Immature natural killer cell (primary cell): ENCODE measurements around the gene LTF. TPM values are rescaled to one million over a fixed set of nuclear protein-coding genes. Genes with fewer than 3 reads are reported as not detected.
"Not testable (repeated sequence)": the region's sequence is repeated elsewhere in the genome, so short reads cannot be mapped to it uniquely, and the experiment has no call there.

ENCODE experiments used
- DNase-seq, 3 donors: peaks; one replicate each; pipeline ENCODE4 v3.0.0; 2022; ENCODE audit warnings: mixed read lengths in 1 of 3
- H3K27ac Mint-ChIP-seq, 6 donors: one replicate each; pipeline ENCODE4 v1.8.0; 2020; ENCODE audit warnings: mixed read lengths in 6 of 6, mild to moderate bottlenecking in 5 of 6, inconsistent platforms in 4 of 6, moderate library complexity in 3 of 6
- H3K27me3 Mint-ChIP-seq, 3 donors: one replicate each; pipeline ENCODE4 v1.8.0; 2020 to 2021; ENCODE audit warnings: low read depth in 3 of 3, mild to moderate bottlenecking in 3 of 3, mixed read lengths in 3 of 3, moderate library complexity in 3 of 3, inconsistent platforms in 1 of 3
- H3K36me3 Mint-ChIP-seq, 3 donors: one replicate each; pipeline ENCODE4 v1.8.0; 2020; ENCODE audit warnings: mixed read lengths in 3 of 3, inconsistent platforms in 2 of 3, mild to moderate bottlenecking in 2 of 3
- H3K4me1 Mint-ChIP-seq, 2 donors: one replicate each; pipeline ENCODE4 v1.8.0; 2020; ENCODE audit warnings: inconsistent platforms in 2 of 2, mild to moderate bottlenecking in 2 of 2, mixed read lengths in 2 of 2, moderate library complexity in 1 of 2
- H3K4me3 Mint-ChIP-seq, 5 donors: one replicate each; pipeline ENCODE4 v1.8.0; 2020; ENCODE audit warnings: mild to moderate bottlenecking in 5 of 5, mixed read lengths in 5 of 5, inconsistent platforms in 3 of 5, moderate library complexity in 3 of 5
- H3K9me3 Mint-ChIP-seq, 6 donors: one replicate each; pipeline ENCODE4 v1.8.0; 2020; ENCODE audit warnings: mild to moderate bottlenecking in 6 of 6, mixed read lengths in 6 of 6, inconsistent platforms in 4 of 6, moderate library complexity in 3 of 6
- polyA plus RNA-seq, 3 donors: library from polyadenylated mRNA; unstranded; fragments of 300-500 nt; fragmentation: Illumina TruSeq; gene quantifications; one replicate each; pipeline ENCODE4 v1.2.3, GENCODE V29; 2021

LTF gene
- polyA plus RNA-seq, 3 donors from 2014 or later, result not detected

GRCh38 chr3:46401579-46401978 lies 63.1 kb downstream of the LTF start:
- H3K9me3 Mint-ChIP-seq, result no peaks in the 10 kb centered on the region
- H3K36me3 Mint-ChIP-seq, result no peaks in the 10 kb centered on the region
- peaks cover 0 to 5% (median 1%) of the 10 kb centered on the region in 3 donors for H3K27me3 Mint-ChIP-seq
- H3K4me1 Mint-ChIP-seq, result peaks cover 6 to 7% of the 10 kb centered on the region in 2 donors
- no peak overlapping the region for H3K27ac Mint-ChIP-seq
- no peak overlapping the region for H3K4me3 Mint-ChIP-seq
- no peak for DNase-seq

DNA sequence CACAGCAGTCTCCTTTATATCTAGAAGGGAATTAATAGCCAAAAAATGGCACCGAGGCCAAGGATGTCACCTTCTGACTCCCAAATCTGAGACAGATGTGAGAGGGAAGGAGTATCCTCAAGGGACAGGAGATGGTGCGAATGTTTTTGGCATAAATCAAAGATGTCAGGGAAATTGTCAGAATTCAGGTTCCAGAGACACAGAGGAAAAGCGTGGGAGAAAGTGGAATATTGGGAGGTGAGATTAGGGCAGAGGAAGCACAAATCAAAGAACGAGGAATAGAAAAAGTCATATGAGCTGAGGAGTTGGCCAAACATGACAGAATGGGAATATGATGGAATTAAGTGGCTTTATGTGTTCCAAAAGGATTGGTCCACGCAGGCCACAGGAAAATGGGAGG lies 63.9 kb downstream of the LTF start:
- Mint-ChIP-seq H3K9me3 (no peaks in the 10 kb centered on the region), H3K27ac (no peak overlapping the region), H3K27me3 (peaks cover 0 to 5% (median 1%) of the 10 kb centered on the region in 3 donors), H3K36me3 (no peaks in the 10 kb centered on the region), H3K4me1 (peaks cover 13% of the 10 kb centered on the region in 2 donors), H3K4me3 (no peak overlapping the region)
- DNase-seq, result no peak

- H3K9me3 Mint-ChIP-seq, result no peaks in the 10 kb centered on the region
- no peak overlapping the region for H3K27ac Mint-ChIP-seq
- peaks cover 13 to 19% of the 10 kb centered on the region in 2 donors for H3K4me1 Mint-ChIP-seq
- no peak overlapping the region for H3K4me3 Mint-ChIP-seq
- H3K27me3 Mint-ChIP-seq, result peaks cover 0 to 5% (median 1%) of the 10 kb centered on the region in 3 donors
- no peak for DNase-seq
- no peaks in the 10 kb centered on the region for H3K36me3 Mint-ChIP-seq
These were observed 64.5 kb downstream of the LTF start for GRCh38 chr3:46400000-46400734.

DNA sequence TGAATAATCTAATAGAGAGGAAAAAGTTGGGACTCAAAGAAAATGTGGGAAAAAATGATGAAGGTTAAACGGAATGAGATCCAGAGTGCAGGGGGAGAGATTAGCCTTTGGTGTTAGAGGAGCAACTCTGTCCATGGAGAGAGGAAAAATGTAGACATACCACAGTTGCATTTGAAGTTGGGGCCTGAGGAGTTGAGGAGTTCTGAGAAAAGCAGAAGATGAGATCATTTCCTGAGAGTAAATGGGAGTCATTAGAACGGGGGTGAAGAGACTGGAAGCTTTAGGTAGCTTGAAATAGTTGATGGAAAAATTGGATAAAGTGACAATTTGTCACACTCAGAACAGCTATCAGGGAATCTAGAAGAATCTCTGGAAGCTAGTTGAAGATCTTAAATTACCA lies 65.1 kb downstream of the LTF start:
- DNase-seq, result no peak
- Mint-ChIP-seq H3K4me3 (no peak overlapping the region), H3K36me3 (no peaks in the 10 kb centered on the region), H3K4me1 (peaks cover 13 to 21% of the 10 kb centered on the region in 2 donors), H3K27me3 (peaks cover 0 to 5% (median under 1%) of the 10 kb centered on the region in 3 donors), H3K9me3 (no peaks in the 10 kb centered on the region), H3K27ac (no peak overlapping the region)

GRCh38 chr3:46399098-46399497 lies 65.6 kb downstream of the LTF start:
- DNase-seq, result no peak
- H3K9me3 Mint-ChIP-seq, result no peaks in the 10 kb centered on the region
- H3K4me3 Mint-ChIP-seq, result no peak overlapping the region
- peaks cover 13 to 21% of the 10 kb centered on the region in 2 donors for H3K4me1 Mint-ChIP-seq
- no peak overlapping the region for H3K27ac Mint-ChIP-seq
- H3K27me3 Mint-ChIP-seq, result peaks cover 0 to 5% (median 0%) of the 10 kb centered on the region in 3 donors
- H3K36me3 Mint-ChIP-seq, result no peaks in the 10 kb centered on the region

- H3K4me3 Mint-ChIP-seq, result no peak overlapping the region
- no peak for DNase-seq
- peaks cover 13 to 21% of the 10 kb centered on the region in 2 donors for H3K4me1 Mint-ChIP-seq
These were observed 66.3 kb downstream of the LTF start for GRCh38 chr3:46398186-46398955.

GRCh38 chr3:46397111-46397510 lies 67.6 kb downstream of the LTF start:
- H3K9me3 Mint-ChIP-seq, result no peaks in the 10 kb centered on the region
- no peak for DNase-seq
- no peak overlapping the region for H3K4me3 Mint-ChIP-seq
- no peaks in the 10 kb centered on the region for H3K36me3 Mint-ChIP-seq
- H3K27me3 Mint-ChIP-seq, result peaks cover 0 to 2% (median 0%) of the 10 kb centered on the region in 3 donors
- no peak overlapping the region for H3K27ac Mint-ChIP-seq
- H3K4me1 Mint-ChIP-seq, result peaks cover 13 to 21% of the 10 kb centered on the region in 2 donors

More at GRCh38 chr3:46398186-46398955, 66.3 kb downstream of the LTF start:
- Mint-ChIP-seq H3K36me3 (no peaks in the 10 kb centered on the region), H3K9me3 (no peaks in the 10 kb centered on the region), H3K27me3 (peaks cover 0 to 5% (median 0%) of the 10 kb centered on the region in 3 donors), H3K27ac (no peak overlapping the region)

GRCh38 chr3:46395766-46396530 lies 68.8 kb downstream of the LTF start:
- Mint-ChIP-seq H3K27me3 (peaks cover 0 to 2% (median 0%) of the 10 kb centered on the region in 3 donors), H3K4me3 (no peak overlapping the region), H3K36me3 (no peaks in the 10 kb centered on the region), H3K9me3 (no peaks in the 10 kb centered on the region), H3K27ac (no peak overlapping the region), H3K4me1 (peaks cover 13 to 21% of the 10 kb centered on the region in 2 donors)
- peak in 2 of 3 donors; percentile 12 to 24 for DNase-seq

- DNase-seq, result no peak
- Mint-ChIP-seq H3K4me1 (peaks cover 13 to 21% of the 10 kb centered on the region in 2 donors), H3K36me3 (no peaks in the 10 kb centered on the region), H3K4me3 (no peak overlapping the region), H3K9me3 (no peaks in the 10 kb centered on the region), H3K27me3 (peaks cover 0 to 2% (median 0%) of the 10 kb centered on the region in 3 donors), H3K27ac (peak overlapping the region in 2 of 6 donors; percentile 70 to 75)
These were observed 69.5 kb downstream of the LTF start for GRCh38 chr3:46395210-46395661.

DNA sequence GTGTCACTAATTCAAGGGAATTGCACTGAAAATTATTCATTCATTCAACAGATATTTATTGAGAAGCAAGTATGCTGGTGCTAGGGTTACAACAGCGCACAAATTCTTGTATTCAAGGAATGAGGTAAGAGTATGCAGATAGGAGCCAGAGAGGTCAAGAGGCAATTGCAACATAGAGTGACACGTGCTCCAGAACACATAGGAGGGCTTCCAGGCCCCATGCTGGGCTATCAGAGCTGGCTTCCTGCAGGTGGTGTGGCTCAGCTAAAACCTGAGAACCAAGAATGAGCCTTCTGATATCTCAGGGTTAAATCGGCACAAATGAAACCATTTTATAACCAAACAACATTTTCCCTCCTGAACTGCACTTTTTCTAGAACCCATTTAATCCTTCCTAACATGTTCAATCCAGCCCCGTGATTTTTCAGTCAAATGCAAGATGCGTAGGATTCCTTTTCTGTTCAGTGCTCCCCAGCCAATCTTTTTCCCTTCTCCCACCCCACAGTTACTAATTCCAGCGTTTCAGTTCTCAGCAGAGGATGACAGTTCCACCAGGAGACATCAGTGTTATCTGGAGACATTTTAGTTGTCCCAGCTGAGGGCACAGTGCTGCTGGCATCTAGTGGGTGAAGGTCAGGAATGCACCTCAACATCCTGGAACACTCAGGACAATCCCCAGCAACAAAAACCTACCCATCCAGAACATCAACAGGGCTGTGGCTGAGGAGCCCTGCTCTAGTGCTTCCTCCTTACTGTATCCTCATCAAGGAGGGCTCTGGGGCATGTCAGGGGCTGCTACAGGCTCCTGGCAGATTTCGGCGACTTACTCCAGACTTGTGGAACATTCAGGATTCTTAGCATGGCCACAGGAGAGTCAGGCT lies 70.9 kb downstream of the LTF start:
- H3K4me3 Mint-ChIP-seq, result no peak overlapping the region
- no peaks in the 10 kb centered on the region for H3K36me3 Mint-ChIP-seq
- no peaks in the 10 kb centered on the region for H3K9me3 Mint-ChIP-seq
- H3K4me1 Mint-ChIP-seq, result peaks cover 13 to 21% of the 10 kb centered on the region in 2 donors
- H3K27me3 Mint-ChIP-seq, result peaks cover 0 to 2% (median 0%) of the 10 kb centered on the region in 3 donors
- no peak overlapping the region for H3K27ac Mint-ChIP-seq
- DNase-seq, result no peak

DNA sequence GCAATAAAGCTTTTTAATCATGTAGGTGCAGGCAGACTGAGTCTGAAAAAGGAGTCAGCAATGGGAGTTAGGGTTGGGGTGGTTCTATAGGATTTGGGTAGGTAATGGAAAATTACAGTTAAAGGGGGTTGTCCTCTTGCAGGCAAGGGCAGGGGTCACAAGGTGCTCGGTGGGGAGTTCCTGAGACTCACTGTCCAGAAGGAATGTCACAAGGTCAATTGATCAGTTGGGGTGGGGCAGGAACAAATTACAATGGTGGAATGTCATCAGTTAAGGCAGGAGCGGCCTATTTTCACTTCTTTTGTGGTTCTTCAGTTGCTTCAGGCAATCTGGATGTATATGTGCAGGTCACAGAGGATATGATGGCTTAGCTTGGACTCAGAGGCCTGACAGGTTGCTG lies 71.7 kb downstream of the LTF start:
- no peak overlapping the region for H3K27ac Mint-ChIP-seq
- no peaks in the 10 kb centered on the region for H3K36me3 Mint-ChIP-seq
- H3K9me3 Mint-ChIP-seq, result no peaks in the 10 kb centered on the region
- H3K27me3 Mint-ChIP-seq, result peaks cover 0 to 2% (median 0%) of the 10 kb centered on the region in 3 donors
- no peak overlapping the region for H3K4me3 Mint-ChIP-seq
- no peak for DNase-seq
- peaks cover 13 to 21% of the 10 kb centered on the region in 2 donors for H3K4me1 Mint-ChIP-seq

DNA sequence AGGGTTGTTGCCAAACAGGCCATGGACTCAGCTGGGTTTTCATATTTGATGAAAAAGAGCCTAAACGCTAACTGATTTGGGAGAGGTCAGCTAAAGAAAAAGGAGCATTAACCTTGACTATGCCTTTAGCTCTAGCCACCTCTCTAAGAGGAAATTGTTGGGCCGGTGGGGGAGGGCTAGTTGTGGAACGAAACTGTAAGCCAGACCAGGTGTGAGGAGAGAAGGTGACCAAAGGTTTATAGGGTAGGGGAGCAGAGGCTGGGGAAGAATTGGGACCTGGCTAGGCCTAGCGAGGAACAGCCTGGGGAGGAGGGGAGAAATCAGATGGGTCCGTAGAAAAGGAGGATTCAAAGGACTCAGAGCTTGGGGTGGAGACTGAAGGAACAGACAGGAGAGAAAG lies 73.2 kb downstream of the LTF start:
- not testable (repeated sequence) for H3K27ac Mint-ChIP-seq, DNase-seq, H3K27me3 Mint-ChIP-seq, H3K36me3 Mint-ChIP-seq, H3K9me3 Mint-ChIP-seq, H3K4me3 Mint-ChIP-seq
- peaks cover 5 to 15% of the 10 kb centered on the region in 2 donors for H3K4me1 Mint-ChIP-seq

- DNase-seq, result no peak
- Mint-ChIP-seq H3K9me3 (no peaks in the 10 kb centered on the region), H3K36me3 (no peaks in the 10 kb centered on the region), H3K4me3 (no peak overlapping the region), H3K27ac (no peak overlapping the region), H3K27me3 (peaks cover 0 to 5% (median 0%) of the 10 kb centered on the region in 3 donors), H3K4me1 (peaks cover 1% of the 10 kb centered on the region in 2 donors)
These were observed 75.4 kb downstream of the LTF start for GRCh38 chr3:46389306-46389705.
